ENCODE measurements around the gene ALKBH3.

The ALKBH3 gene

DNA sequence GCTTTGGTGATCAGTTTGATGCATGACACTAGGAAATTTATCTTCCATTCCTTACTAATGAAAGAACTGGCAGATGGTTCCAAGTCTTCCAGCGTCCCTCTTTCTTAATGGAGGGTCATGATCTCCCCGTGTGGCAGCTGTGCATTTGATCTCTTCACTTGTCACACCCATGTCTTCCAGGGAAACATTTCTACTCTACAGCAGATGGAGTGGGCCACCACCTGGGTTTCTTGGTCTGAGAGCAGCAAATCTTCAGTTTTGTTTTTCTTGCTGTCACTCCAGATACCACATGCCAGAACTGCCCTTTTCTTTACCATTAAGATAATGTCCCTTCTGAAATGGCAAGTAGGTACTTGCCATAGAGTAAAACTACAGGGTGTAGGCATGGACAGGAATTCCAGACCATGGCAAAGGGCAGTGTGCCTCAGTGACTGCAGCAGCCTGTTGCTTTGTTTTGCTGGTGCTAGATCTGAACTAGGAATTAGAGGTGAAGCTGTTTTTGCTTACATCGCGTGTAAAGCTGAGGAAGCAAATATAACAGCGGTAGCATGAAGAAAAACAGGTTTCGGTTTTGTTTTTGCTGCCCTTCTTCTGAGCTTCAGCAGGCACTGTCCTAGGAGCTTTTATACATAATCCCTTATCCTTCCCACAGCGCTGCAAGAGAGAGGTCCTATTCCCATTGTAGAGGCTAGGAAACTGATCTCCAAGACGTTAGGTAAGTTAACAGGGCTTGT is 41.1 kb downstream of the ALKBH3 start:
- TF ChIP-seq, protein P1, sequence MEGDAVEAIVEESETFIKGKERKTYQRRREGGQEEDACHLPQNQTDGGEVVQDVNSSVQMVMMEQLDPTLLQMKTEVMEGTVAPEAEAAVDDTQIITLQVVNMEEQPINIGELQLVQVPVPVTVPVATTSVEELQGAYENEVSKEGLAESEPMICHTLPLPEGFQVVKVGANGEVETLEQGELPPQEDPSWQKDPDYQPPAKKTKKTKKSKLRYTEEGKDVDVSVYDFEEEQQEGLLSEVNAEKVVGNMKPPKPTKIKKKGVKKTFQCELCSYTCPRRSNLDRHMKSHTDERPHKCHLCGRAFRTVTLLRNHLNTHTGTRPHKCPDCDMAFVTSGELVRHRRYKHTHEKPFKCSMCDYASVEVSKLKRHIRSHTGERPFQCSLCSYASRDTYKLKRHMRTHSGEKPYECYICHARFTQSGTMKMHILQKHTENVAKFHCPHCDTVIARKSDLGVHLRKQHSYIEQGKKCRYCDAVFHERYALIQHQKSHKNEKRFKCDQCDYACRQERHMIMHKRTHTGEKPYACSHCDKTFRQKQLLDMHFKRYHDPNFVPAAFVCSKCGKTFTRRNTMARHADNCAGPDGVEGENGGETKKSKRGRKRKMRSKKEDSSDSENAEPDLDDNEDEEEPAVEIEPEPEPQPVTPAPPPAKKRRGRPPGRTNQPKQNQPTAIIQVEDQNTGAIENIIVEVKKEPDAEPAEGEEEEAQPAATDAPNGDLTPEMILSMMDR (IDR thresholded peaks at IDR 0.05) = no peak
- H3K27ac ChIP-seq = no peak overlapping the region

GRCh38 chr11:43922295-43922648 is 41.6 kb downstream of the ALKBH3 start:
- H3K27ac ChIP-seq = no peak overlapping the region
- TF ChIP-seq, protein P1 (IDR thresholded peaks at IDR 0.05) = no peak
- TF ChIP-seq ZFX (IDR thresholded peaks at IDR 0.05; ENCODE audit: borderline replicate concordance) = no peak

DNA sequence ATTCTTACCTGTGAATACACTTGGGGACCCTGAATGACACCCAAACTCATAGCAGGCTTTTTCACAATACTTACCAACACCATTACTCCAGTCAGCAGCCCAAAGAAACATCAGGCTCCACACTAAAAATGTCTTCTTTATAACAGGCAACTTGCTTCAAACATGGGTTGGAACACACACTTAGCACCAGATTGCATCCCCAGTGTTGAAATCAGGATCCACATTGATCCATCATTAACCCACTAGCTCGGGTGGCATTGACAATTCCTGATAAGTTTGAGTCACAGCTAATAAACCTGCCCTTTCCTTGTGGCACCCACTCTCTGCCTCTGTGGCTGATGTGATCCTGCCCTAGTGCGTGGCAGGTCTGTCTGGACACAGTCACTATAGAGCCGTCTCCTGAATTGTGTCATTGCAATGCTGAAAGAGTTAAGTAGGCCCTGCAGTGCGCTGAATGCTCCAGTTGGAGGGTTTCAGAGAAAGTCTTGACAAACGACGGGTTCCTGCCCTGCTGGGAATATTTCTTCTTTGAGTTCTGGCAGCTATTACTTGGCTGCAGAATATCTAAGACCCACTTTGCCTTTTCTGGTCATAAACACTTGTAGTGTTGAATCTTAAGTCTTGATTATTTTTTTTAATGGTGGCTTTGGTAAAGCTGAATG is 42.2 kb downstream of the ALKBH3 start:
- TF ChIP-seq ZFX (IDR thresholded peaks at IDR 0.05; ENCODE audit: borderline replicate concordance) = no peak
- TF ChIP-seq, protein P1 (IDR thresholded peaks at IDR 0.05) = no peak
- H3K27ac ChIP-seq = no peak overlapping the region

DNA sequence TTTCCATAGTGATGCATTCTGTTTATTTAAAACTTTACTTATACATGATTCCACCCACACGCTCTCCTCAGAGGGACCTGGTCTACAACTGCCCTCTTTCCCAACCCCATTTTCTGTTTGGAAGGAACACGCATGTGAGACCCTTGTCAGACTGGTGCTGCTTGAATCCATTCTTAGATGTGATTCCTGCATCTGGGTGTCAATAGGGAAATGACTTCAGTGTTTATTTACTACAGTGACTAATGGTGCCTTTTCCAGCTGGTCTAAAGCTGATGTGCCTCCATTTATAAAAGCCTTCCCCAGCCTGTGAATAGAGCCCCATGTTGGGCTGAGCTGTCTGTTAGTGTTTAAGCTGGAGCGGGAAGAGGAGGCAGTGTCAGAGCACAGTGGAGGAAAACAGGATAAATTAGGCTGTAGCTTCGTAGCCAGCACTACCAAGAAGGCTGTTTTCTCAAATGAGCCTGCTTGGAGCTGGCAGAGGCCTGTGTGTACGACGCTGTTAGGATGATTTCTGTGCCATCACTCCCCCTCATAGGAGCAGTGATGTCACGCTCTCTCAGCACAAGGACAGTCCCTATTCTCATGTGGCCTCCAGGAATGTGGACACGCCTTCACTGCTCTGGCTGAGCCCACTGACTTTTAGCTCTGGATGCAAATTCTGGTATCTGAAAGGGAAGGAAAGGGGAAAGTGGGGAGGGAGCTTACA is 42.9 kb downstream of the ALKBH3 start:
- no peak for TF ChIP-seq ZFX (IDR thresholded peaks at IDR 0.05; ENCODE audit: borderline replicate concordance)
- TF ChIP-seq, protein P1 (IDR thresholded peaks at IDR 0.05) = no peak
- H3K27ac ChIP-seq = no peak overlapping the region

DNA sequence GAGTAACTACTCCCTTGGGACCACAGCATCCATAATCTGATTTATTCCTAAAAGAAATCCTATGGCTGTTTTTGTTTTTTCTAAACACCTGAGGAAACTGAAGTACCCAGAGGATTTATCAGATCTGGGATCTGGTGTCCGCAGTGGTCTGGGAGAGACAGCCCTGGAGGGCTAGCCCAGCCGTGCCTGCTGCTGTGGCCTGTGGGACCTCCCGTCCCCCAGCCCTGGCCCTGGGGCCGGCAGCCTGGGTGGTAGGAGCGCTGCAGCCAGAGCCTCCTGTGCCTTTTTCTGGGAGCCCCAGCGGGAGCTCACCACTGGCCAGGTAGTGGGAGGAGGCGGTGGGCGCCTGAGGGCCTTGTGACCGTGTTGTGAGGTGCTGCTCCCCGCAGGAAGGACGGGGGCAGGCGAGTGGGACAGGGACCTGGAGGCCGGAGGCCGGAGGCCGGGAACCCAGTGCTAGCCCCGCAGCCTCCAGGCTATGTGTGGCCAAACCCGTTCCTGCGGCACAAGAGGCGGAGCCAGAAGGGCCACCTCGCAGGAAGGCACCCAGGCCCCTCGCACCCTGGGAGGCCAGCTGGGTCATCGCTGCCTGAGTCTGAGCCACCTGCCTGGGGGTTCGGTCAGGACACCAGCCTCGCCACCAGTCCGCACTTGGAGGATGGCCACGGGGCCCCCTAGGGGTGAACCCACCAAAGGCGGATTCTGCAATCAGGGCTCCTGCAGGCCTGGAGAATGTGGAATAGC is 43.7 kb downstream of the ALKBH3 start:
- H3K27ac ChIP-seq = no peak overlapping the region
- TF ChIP-seq ZFX (IDR thresholded peaks at IDR 0.05; ENCODE audit: borderline replicate concordance) = no peak
- TF ChIP-seq, protein P1 (IDR thresholded peaks at IDR 0.05) = peak; percentile 21

- H3K27ac ChIP-seq = no peak overlapping the region
- TF ChIP-seq, protein P1 (IDR thresholded peaks at IDR 0.05) = no peak
- no peak for TF ChIP-seq ZFX (IDR thresholded peaks at IDR 0.05; ENCODE audit: borderline replicate concordance)
Observed at GRCh38 chr11:43925063-43925931, 44.7 kb downstream of the ALKBH3 start.

Measured in 22Rv1 (cell line).